GF-D8 (cell line): ENCODE data around the gene CYTH1.
"Not testable (repeated sequence)": the region's sequence is repeated elsewhere in the genome, so short reads cannot be mapped to it uniquely, and the experiment has no call there.

ENCODE experiments used
- DNase-seq: peaks from one replicate; lab custom pipeline; 2025; lab: John Stamatoyannopoulos, UW

The CYTH1 gene

DNA sequence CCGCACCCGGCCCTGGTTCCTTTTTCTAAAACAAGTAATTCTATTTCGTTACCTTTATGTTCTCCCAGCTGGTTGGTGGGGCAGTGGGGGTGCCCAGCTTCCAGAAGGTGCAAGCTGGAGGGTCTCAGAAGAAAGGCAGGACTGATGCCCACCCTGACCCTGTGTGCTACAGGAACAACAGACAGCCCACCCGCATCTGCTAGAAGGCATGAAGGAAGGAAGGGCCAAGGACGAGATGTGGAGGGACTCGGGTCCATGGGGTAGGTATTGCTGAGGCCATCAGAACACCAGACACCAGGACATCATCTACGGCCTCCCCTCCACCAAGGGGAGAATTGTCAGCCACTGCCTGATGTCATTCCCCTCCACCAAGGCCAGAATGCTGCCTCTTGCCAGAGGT is 6.4 kb upstream of the CYTH1 start:
- no peak for DNase-seq

DNA sequence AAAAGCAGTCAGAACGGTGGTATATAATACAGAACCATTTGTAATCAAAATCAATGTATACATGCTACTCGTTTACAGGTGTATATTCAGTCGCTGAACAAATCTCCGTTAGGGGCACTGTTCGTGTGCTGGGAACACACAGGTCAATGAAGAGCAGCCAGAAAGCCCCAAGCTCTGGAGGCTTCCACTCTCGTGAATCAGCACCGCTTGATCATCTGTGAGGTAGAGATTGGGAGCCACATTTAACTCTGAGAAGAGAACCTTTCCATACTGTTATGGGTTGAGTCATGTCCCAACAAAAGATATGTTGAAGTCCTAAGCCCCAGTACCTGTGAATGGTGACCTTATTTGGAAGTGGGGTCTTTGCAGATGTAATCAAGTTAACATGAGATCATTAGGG is 5.4 kb upstream of the CYTH1 start:
- DNase-seq = no peak

DNA sequence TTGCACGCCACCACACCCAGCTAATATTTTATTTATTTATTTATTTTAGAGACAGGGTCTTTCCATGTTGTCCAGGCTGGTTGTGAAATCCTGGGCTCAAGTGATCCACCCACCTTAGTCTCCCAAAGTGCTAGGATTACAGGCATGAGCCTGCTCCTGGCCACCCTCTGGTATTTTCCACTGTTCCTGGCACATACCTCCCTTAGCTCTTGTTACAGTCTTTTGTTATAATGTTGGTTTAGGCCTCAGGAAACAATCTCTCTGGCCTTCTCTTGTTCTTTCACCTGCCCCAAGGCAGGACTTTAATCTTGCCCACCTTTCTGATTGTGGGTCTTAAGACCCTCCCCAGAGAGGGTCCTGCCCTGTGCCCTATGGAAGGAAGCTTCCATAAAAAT is 3.6 kb upstream of the CYTH1 start:
- no peak for DNase-seq

DNA sequence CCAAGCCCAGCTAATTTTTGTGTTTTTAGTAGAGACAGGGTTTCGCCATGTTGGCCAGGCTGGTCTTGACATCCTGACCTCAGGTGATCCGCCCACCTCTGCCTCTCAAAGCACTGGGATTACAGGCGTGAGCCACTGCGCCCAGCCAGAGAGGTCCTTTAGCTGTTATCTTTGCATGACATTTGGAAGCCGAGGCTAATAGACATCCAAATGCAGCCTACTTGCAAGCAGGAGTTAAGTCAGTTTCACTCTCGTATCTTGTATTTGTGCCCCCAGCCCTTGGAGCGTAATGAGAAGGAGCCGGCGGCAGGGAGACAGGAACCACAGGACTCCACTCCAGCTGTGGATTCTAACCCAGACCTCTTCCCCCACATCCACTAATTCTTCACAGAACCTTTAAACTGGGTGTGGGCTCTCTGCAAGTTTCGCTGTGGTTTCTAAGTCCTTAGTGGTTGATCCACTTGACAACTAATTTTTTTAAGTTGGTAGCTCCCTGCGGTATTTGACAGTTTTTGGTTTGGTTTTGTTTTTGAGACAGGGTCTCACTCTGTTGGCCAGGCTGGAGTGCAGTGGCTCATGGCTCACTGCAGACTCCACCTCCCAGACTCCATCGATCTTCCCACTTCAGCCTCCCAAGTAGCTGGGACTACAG is 3.1 kb upstream of the CYTH1 start:
- DNase-seq = no peak

DNA sequence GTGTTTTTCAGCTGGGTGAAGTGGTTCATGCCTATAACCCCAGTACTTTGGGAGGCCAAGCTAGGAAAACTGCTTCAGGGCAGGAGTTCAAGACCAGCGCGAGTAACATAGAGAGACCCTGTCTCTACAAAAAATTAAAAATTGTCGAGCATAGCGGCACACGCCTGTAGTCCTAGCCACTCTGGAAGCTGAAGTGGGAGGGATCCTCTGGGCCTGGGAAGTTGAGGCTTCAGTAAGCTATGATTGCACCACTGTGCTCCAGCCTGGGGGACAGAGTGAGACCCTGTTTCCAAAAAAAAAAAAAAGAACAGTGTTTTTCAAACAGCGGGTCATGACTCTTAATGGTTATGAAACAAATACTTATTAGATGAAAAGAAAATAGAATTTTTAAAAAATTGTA is 2.3 kb upstream of the CYTH1 start:
- no peak for DNase-seq

DNA sequence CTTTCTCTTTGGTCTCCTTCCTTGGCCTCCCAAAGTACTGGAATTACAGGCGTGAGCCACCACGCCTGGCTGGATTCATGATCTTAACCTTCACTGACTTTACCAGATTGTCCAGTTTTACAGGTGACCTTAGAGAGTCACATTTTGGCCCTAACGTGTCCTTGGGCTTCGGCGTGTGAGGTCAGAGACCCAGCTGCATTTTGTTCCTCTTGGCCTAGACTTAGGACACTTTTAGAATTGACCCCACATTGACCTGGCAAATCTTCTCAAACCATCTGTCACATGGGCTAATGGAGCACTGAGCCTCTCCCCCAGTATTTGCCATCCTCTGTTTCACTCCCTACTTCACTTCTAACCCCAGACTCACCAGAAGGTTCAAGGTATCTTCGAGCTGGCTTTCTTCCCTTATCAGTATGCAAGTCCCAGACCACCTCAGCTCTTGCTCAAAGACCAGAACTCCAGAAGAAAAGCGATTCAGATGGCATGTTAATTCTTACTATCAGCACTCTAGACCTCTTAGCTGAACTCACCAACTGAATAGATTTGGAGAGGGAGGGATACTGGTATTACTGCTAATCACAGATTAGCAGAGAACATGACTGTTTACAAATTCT is 1.7 kb upstream of the CYTH1 start:
- DNase-seq = no peak

DNA sequence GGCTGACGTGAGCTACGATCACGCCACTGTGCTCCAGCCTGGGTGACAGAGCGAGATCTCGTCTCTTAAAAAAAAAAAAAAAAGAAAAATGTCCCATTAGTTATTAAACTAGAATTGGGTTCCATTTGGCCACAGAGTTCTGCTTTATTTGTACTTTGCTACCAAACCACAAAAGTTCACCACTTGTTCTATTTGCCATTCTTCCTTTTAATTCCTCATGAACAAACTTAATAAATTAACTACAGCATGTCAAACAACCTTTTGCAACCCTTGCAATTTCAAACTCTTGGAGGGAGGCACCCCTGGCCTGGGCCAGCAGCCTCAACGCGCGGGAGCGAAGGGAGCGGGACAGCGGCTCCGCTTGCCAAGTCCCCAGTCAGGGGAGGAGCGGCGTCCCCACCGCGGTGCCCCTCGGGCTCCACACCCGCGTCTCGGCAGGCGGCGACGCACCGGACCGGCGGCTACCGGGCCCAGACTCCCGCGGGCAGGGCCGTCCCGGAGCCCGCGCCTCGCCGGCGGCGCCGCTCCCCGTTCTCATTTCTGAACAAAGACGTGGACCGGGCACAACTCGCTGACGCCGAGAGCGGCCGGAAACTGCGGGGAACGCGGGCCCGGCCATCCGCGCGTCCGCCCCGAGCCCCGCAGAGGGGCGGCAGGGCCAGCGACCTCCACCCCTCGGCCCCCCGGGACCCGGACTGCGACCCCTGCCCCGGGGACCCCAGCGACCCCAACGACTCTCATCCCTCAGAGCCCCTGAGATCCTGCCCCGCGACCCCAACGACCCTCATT is 775 bp downstream of the CYTH1 start:
- no peak for DNase-seq

DNA sequence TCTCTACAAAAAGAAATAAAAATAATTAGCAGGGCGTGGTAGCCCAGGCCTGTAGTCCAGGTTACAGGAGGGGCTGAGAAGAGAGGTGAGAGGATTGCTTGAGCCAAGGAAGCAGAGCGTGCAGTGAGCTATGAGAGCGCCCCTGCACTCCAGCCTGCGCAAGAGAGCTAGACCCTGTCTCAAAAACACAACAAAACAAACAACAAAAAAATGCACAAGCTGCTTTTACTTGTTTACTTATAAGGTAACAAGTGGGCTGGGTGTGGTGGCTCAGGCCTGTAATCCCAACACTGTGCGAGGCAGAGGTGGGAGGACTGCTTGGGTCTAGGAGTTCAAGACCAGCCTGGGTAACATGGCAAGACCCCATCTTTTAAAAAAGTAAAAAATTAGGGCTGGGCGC is 1.7 kb downstream of the CYTH1 start:
- DNase-seq = no peak

DNA sequence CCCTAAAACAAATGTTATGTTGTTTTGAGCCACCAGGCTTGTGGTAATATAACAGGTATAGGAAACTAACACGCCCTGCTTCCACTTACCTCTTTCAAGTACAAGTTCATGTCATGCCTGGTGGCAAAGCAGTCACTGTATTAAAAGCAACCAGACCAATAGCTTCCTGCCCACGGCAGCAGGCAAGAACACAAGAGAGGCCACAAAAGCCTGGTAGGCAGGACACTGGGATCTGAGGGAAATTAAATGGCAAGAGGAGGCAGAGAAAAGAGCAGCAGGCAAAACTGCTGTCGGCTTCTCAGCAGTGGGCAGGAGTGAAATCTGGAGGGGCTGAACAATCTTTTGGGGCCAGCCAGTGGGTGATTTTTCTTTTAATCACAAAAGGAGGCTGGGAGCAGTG is 2.2 kb downstream of the CYTH1 start:
- DNase-seq = no peak

DNA sequence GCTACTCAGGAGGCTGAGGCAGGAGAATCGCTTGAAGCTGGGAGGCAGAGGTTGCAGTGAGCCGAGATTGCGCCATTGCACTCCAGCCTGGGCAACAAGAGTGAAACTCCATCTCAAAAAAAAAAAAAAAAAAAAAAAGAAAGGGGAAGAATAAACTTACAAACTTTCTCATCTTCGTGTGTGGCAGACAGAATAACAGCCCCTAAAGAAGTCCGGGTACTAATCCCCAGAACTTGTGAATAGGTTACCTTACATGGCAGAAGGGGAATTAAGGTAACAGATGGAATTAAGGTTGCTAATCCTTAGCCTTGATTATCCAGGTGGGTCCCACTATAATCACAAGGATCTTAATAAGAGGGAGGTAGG is 2.8 kb downstream of the CYTH1 start:
- not testable (repeated sequence) for DNase-seq

DNA sequence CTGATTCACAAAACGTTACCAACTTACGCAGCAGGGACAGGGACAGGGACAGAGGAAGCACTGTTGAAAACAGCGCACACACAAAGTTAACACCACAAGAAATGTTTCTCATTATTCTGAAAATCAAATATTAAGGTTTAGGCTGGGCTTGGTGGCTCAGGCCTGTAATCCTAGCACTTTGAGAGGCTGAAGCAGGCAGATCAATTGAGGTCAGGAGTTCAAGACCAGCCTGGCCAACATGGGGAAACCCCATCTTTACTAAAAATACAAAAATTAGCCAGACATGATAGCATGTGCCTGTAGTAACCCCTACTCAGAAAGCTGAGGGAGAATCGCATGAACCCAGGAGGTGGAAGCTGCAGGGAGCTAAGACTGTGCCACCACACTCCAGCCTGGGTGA is 4.2 kb downstream of the CYTH1 start:
- DNase-seq = no peak

DNA sequence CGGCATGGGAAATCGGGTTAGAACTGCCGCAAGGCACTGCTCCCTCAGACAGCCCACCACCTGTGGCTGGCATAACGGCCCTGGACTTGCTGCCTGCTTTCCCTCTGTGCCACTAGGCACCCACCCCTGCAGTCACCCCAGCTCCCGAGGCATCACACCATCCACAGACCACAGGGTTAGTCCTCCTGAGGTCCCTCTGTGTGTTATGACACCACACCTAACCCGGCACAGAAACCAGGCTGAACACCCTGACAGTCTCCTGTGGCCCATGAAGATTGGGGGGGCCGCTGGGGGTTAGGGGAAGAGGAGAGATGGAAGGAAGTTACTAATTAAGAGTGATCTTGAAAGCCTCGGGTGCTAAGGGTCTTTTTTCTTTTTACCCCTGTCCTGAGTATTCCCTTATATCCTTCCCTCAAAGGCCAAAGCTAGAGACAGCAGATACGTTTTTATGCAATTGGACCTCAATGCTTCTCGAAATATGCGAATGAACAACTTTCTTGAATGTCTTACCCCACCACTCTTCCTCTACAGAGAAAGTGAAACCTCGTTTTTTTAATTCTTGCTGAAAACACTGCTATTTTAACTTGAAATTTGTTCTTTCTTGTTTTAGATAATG is 7.0 kb downstream of the CYTH1 start:
- peak; percentile 48 for DNase-seq

DNA sequence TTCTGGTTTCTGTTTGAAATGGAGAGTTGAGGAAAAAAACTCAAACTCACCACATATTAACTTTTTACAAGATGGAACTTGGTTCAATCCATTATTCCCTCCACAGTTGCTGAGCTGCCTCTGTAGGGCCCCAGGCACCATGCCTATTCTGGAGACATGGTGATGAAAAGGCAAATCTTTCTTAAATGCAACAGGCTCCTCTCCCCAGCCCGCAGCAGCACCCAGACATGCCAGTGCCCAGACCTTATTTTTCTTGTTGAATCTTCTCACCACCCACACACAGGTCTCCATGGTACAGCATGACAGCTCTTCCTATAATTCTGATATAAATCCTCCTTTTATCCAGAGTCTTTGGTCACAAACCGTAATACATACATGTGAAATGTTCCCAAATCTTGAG is 7.6 kb downstream of the CYTH1 start:
- no peak for DNase-seq

DNA sequence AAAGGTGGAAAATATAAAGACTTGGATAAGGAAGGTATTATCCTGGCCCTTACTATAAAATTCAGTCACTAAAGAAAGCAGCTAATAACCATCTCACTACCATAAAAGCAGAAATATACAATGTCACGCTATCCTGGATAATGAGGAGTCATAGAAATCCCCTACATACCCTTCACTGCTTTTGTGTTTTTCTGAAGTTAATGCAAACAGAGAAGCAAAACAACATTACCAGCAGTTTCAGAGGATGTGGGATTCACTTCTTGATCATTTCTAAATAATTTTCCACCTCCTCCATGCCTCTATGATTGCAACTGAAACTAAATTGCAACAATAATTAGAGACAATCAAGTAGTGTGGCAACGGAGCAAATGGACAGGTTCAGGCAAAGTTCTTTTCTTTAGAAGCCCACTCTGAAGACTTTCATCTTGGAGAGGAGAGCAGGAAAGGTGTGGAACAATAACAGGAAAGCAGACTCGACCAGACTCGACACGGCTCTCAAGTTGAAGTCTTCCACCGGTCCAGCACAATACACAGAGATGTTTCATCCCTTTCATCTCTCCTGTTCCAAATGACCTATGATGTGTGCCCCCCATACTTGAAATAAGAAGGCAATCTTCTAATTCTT is 10.2 kb downstream of the CYTH1 start:
- DNase-seq = no peak

DNA sequence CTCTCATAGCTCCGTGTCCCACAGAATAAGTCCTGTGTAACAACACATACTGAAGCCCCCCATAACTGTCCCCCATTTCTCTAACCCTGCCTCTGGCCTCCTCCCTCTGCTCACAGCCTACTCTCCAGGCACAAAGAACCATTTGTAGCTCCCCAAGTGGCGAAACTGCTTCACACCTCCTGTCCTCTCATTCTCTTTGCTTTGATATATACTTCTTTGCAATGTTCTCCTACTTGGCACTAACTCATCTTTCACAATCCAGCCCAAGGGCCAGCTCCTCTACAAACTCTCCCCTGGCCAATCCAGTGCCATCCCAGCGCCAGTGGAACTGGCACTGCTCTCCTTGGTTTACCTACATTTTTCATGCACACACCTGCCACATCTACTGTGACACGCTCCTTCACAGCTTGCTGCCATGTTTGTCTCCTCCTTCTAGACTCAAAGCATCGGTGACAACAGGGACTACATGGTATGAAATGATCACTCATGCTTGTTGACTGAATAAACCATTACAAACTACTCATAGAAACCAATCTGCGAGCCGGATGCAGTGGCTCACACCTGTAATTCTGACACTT is 12.8 kb downstream of the CYTH1 start:
- DNase-seq = no peak

DNA sequence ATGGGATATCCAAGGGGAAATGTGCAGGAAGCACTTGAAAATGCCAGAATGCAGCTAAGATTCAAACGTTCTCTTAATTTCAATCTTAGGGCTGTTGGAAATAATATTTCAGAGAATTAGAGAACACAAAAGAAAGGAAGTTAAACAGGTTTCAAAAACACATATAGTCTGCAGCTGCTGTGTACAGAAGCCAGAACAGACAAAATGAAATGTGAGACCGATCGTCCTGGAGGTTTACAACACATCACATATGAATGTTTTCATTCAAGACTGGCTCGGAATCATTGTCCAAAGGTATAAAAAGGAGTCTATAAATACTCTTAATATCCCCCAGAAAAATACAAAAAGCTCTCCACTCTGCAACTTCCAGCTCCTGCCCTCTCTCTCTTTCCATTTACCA is 14.3 kb downstream of the CYTH1 start:
- no peak for DNase-seq

DNA sequence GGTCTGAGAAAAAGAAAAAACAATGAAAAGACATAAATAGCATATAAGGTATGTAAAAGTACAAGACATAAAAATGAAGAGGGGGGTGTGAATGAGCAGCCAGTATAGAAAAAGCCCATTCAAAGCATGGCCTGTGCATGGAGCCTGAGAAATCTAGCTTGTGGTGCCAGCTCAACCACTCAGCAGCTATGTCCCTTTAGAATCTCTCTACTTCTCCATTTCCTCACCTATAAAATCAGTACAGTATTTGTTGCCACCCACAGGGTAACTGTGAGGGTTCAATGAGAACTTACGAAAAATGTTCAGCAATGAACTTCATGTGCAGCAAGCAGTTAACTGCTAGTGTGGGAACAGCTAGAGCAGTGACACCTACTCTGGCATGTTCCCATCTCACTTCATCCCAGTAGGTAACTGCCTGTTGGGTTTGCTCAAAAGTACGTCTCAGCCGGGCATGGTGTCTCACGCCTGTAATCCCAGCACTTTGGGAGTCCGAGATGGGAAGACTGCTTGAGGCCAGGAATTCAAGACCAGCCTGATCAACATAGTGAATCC is 15.3 kb downstream of the CYTH1 start:
- no peak for DNase-seq

DNA sequence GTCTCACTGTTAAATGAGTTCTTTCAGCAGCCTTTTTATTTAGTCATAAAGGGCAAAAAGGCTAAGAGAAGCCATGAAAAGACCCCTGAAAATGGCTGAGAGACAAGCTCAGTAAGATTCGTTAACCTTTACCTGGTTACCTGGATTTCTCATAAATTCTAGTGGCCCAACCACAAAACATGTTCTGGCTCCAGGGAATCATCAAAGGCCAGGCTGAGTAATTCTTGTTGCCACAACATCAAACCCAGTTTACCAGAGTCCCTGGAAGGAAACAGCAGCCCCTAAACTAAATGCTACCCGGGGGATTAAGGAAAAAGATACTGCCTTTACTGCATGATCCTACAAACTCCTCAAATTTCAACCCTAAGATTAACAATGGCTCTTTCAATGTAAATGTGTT is 15.8 kb downstream of the CYTH1 start:
- DNase-seq = no peak

DNA sequence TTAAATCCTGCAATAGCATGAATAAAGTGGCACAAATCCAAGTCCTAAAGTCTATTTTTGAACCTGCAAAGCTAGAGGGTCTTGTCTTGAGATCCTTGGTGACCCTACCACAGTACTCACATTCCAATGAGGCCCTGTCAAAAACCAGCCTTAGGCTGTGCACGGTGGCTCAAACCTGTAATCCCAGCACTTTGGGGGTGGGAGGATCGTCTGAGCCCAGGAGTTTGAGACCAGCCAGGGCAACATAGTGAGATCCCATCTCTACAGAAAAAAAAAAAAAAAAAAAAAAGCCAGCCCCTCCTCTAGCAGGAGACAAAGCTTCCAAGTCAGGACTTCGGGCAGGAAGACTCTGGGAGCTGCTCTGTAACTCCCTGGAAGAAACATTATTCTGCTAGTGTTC is 16.3 kb downstream of the CYTH1 start:
- no peak for DNase-seq

DNA sequence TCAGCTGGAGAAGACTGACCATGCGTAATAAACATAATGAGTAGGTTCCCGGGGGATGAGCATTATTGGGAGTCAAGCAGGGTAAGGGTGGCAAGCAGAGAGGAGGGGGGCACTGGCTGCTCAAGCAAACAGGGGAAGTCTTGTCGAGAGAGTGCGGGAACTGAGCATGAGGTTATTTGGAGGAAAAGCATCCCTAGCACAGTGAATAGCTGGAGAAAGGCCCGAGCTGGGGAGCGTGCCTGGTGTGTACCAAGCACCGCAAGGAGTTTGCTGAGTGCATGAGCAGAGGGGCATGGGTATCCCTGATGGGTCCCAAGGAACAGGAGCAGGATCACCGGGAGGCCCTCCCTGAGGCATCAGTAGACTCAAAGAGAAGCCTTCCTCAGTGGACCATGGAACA is 17.2 kb downstream of the CYTH1 start:
- DNase-seq = no peak

DNA sequence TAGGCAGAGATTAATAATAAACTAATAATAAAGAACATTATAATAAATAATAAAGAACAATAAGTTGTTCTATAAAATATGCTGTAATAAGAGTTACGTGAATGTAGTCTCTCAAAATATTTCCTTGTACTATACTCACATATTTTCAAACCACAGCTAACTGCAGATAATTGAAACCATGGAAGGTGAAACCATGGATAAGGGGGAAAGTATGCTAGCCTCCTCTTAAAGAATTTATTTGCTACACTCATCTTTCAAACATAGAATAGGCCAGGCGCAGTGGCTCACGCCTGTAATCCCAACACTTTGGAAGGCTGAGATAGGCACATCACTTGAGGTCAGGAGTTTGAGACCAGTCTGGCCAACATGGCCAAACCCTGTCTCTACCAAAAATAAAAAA is 18.5 kb downstream of the CYTH1 start:
- no peak for DNase-seq

DNA sequence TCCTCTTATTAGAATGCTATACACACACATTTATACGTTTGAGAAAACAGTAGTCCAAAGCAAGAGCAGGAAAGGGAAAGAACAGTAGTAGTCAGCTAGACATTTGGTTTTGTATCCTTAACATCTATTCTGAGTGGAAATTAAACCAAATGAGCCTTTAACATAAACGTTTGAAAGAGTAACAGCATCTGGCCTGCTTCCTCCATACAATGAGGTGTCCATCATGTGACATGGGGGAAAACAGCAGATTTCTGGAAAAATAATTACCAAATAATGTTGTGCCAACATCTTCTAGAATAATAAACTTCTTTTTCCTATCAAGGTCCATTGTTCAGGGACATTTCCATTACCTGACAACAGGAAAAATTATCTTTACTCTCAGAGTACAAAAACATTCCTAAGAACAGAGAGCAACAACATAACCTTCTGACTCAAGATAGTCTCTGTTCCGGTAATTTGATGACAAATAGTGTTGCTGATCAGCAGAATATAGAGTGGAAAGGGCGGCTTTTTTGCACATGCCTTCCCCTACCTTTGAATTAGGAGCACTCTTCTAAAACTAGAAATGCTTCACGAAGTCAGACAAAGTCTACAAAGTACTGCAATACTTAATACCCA is 20.2 kb downstream of the CYTH1 start:
- DNase-seq = no peak
